K562 (cell line): Measurements from ENCODE around the gene SGTB. TPM values are rescaled to one million over a fixed set of nuclear protein-coding genes. Genes with fewer than 3 reads are reported as not detected.

Source experiments
- ATAC-seq: fragments of 200-7000 bp; cut with Tn5 transposase; 3 replicates; pipeline ENCODE4 v1.9.1; 2020; ENCODE audit warnings: moderate library complexity
- BruUV-seq: library from RNA; stranded (reverse); fragments of 400-500 nt; replicated peaks from 2 replicates; lab custom pipeline; 2021; lab: Mats Ljungman, UMichigan
- CTCF ChIA-PET: fragments of 300-600 bp; formaldehyde crosslinking; extraction: SDS; loops from one replicate; lab custom pipeline; 2021; ENCODE audit warnings: low intra/inter-chr PET ratio; lab: Yijun Ruan, JAX
- POLR2A ChIA-PET: fragments of 300-600, 350-650 bp; sonication (Branson Sonifier 250); formaldehyde crosslinking; extraction: SDS; loops from one replicate; lab custom pipeline; 2021; ENCODE audit warnings: antibody characterized with exemption, inconsistent platforms; lab: Yijun Ruan, JAX
- DNase-seq, 4 experiments: peaks; one replicate each; pipeline versions ENCODE4 v3.0.0 to v3.0.0-alpha.2; 2011 to 2018; ENCODE audit warnings: low spot score in 3 of 4, mixed read lengths in 3 of 4; ENCODE audit errors: extremely low read depth in 1 of 4
- FAIRE-seq: peaks from 2 replicates; lab custom pipeline; 2011; peaks lifted over from hg19 to GRCh38; lab: Jason Lieb, UNC
- H2AFZ ChIP-seq: 2 replicates; pipeline ENCODE4 v1.6.0; 2011; ENCODE audit warnings: low read depth, low read length, control low read depth, inconsistent platforms
- H3K27ac ChIP-seq: fragments of 200-600 bp; 3 replicates; pipeline ENCODE4 v1.8.0; 2011; ENCODE audit warnings: low read depth, mild to moderate bottlenecking, control low read depth, inconsistent platforms, low read length, moderate library complexity, mixed read lengths; ENCODE audit errors: extremely low read depth
- H3K27me3 ChIP-seq, 2 experiments: fragments of 300-600 bp in 1 of 2; 2 replicates in 1 of 2; 3 replicates in 1 of 2; pipeline versions ENCODE4 v1.6.0 to v1.8.0; 2011; ENCODE audit warnings: inconsistent platforms in 2 of 2, low read length in 2 of 2, mild to moderate bottlenecking in 1 of 2, mixed read lengths in 1 of 2, moderate library complexity in 1 of 2; ENCODE audit not compliant: control insufficient read depth in 2 of 2, insufficient read depth in 2 of 2
- H3K36me3 ChIP-seq: fragments of 300-600 bp; 3 replicates; pipeline ENCODE4 v1.8.0; 2011; ENCODE audit warnings: mild to moderate bottlenecking, low read length, inconsistent platforms; ENCODE audit not compliant: control insufficient read depth, insufficient read depth
- H3K4me1 ChIP-seq, 2 experiments: fragments of 200-600 bp in 1 of 2; replicated peaks in 1 of 2; 2 replicates in 1 of 2; 3 replicates in 1 of 2; pipeline versions ENCODE4 v1.5.1 to v1.8.0; 2011; ENCODE audit warnings: inconsistent platforms in 2 of 2, low read length in 2 of 2, mild to moderate bottlenecking in 1 of 2, mixed read lengths in 1 of 2, moderate library complexity in 1 of 2; ENCODE audit not compliant: control insufficient read depth in 2 of 2, insufficient read depth in 2 of 2
- H3K4me2 ChIP-seq: 2 replicates; pipeline ENCODE4 v1.6.1; 2011; ENCODE audit warnings: low read length, control low read depth, inconsistent platforms, mixed read lengths; ENCODE audit not compliant: insufficient read depth
- H3K4me3 ChIP-seq: fragments of 200-600 bp; sonication (generic), shearing (Covaris generic); 2 replicates; pipeline ENCODE4 v1.5.1; 2016; ENCODE audit warnings: control low read depth, inconsistent platforms
- H3K79me2 ChIP-seq: fragments of 200-600 bp; 3 replicates; pipeline ENCODE4 v1.8.0; 2011; ENCODE audit warnings: low read length, inconsistent platforms; ENCODE audit not compliant: control insufficient read depth, insufficient read depth
- H3K9ac ChIP-seq, 2 experiments: 2 replicates each; pipeline versions ENCODE4 v1.6.0 to v1.6.1; 2011; ENCODE audit warnings: low read depth in 2 of 2, low read length in 2 of 2, control low read depth in 1 of 2, inconsistent platforms in 1 of 2, mild to moderate bottlenecking in 1 of 2, mixed read lengths in 1 of 2; ENCODE audit not compliant: insufficient read depth in 1 of 2
- H3K9me1 ChIP-seq: one replicate; pipeline ENCODE4 v1.6.0; 2011; ENCODE audit warnings: inconsistent platforms, mild to moderate bottlenecking, low read length, moderate library complexity; ENCODE audit not compliant: control insufficient read depth, insufficient read depth
- H3K9me3 ChIP-seq: replicated peaks from 2 replicates; pipeline ENCODE4 v1.5.1; 2011; ENCODE audit warnings: low read depth, low read length, inconsistent platforms; ENCODE audit not compliant: control insufficient read depth, insufficient read depth
- H4K20me1 ChIP-seq: replicated peaks from 2 replicates; pipeline ENCODE4 v1.6.1; 2011; ENCODE audit warnings: low read length, inconsistent platforms, mixed read lengths; ENCODE audit not compliant: control insufficient read depth, insufficient read depth
- NCOR1 ChIP-seq: fragments of 450-650 bp; IDR thresholded peaks from 2 replicates; pipeline ENCODE4 v1.6.1; 2016; ENCODE audit warnings: mild to moderate bottlenecking, moderate library complexity
- TRIM24 ChIP-seq, 2 experiments: fragments of 450-650 bp; IDR thresholded peaks; 2 replicates each; pipeline ENCODE4 v1.6.1; 2016
- WGBS: fragments of 100-300 bp; shearing (Covaris generic); methylation state at CpG from one replicate; pipeline ENCODE4 v1.1.6; 2016; ENCODE audit warnings: low coverage, mixed read lengths; ENCODE audit not compliant: insufficient coverage; ENCODE audit errors: missing lambda C conversion rate; 5-methylcytosine and 5-hydroxymethylcytosine counted together
- in situ Hi-C: fragments of 300-500 bp; cut with MboI; formaldehyde crosslinking; loops from 4 replicates; pipeline ENCODE4 v1.15.0; 2018; ENCODE audit warnings: inconsistent platforms, mixed read lengths
- intact Hi-C: fragments of 100-400 bp; cut with micrococcal nuclease; formaldehyde crosslinking; loops from 2 replicates; pipeline ENCODE4 v1.14.2; 2022
- polyA plus RNA-seq, 8 experiments: library from polyadenylated mRNA; depleted of rRNA in 4 of 8; stranded (reverse) in 5 of 8; unstranded in 3 of 8; fragments of >200 nt; fragmentation: Nextera tagmentation in 2 of 8; fragmentation: Illumina TruSeq in 1 of 8; extraction: Ambion mirVana in 2 of 8; extraction: Trizol in 1 of 8; gene quantifications; 2 replicates each; pipeline versions ENCODE4 v1.2.1 to v1.2.3, GENCODE V29; 2011 to 2014; ENCODE audit warnings: inconsistent platforms in 1 of 8, missing spikeins in 1 of 8
- total RNA-seq, 7 experiments: library from RNA; depleted of rRNA in 6 of 7; stranded (reverse); fragments of >200 nt in 6 of 7; fragmentation: Illumina TruSeq in 2 of 7; extraction: Trizol in 2 of 7; gene quantifications; 2 replicates each; pipeline versions ENCODE4 v1.2.1 to v1.2.3, GENCODE V29; 2011 to 2021; ENCODE audit warnings: low replicate concordance in 1 of 7
- TF ChIP-seq, protein P1 (sequence below), 2 experiments: fragments of 450-650 bp; IDR thresholded peaks; 2 replicates each; pipeline ENCODE4 v1.6.1; 2018; ENCODE audit warnings: mild to moderate bottlenecking in 2 of 2, low read depth in 1 of 2; ENCODE audit not compliant: partially characterized antibody in 2 of 2
- TF ChIP-seq, protein P2 (sequence below): fragments of 150-350 bp; IDR thresholded peaks from 2 replicates; pipeline ENCODE4 v1.6.1; 2014; ENCODE audit warnings: low read depth, mild to moderate bottlenecking, low read length, borderline replicate concordance
- TF ChIP-seq, protein P3 (sequence below): sonication (generic); formaldehyde crosslinking; IDR thresholded peaks from 2 replicates; pipeline ENCODE4 v1.8.0; 2022; ENCODE audit warnings: mild to moderate bottlenecking, missing genetic modification reagents
- TF ChIP-seq, protein P4 (sequence below): fragments of 250-450 bp; sonication (Bioruptor Pico); IDR thresholded peaks from 2 replicates; pipeline ENCODE4 v1.4.0; 2020; ENCODE audit warnings: mild to moderate bottlenecking, moderate library complexity

The SGTB gene
- total and polyA plus RNA-seq, 9 of the 15 experiments (the other 6 are each of a cell fraction or from before 2014, with no cell fraction given), result 1.3 to 8.4 (median 4.8) TPM

DNA sequence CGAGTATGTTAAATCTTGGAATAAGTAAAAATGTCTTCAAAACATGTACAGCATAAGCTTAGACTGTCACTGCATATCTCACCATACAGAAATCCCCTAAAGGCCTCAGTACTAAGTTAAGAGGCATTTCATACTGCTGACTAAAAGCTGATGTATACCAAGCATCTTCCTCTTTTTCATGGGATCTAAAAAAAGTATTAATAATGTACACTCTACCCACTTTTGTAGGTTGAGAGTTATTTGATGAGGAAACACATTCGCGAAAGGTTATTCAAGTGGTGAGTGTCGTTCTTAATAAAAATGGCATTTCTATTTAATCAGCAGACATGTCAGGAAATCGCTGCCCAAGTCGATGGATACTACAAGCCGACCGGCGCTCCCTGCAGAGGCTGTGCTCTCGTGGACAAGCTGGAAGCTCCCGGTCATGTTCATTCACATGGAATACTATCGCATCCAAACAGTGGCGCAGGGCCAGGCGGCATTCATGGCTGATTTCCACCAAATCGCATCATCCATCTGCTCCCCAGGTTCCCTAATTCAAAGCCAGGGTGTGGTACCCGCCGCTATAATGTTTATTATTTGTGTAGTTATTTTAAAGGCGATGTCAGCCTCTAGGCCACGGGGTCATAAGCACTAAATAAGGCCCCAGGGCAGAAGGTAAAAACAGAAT is 724 bp downstream of the SGTB start:
- H3K4me1 ChIP-seq, result peaks cover under 1 to 16% of the 10 kb centered on the region in 2 experiments; a peak in 4 of 5 replicates
- no peaks in the 10 kb centered on the region for H4K20me1 ChIP-seq
- 2% methylated on average over 19 of the region's 19 CpGs for WGBS
- peak overlapping the region; percentile 77 to 97 for H3K9ac ChIP-seq
- no peaks in the 10 kb centered on the region for H3K27me3 ChIP-seq
- TSS peak; percentile 41 for BruUV-seq
- H3K4me2 ChIP-seq, result peak overlapping the region; percentile 84
- no peaks in the 10 kb centered on the region for H3K9me1 ChIP-seq
- ATAC-seq (peak; percentile 6), FAIRE-seq (no peak), DNase-seq (peak; percentile 15 to 63 (median 23))
- CTCF ChIA-PET, result no interaction called here
- in situ Hi-C loops, result no loop called here
- peaks cover 15% of the 10 kb centered on the region; the same call in 2 of the 3 replicates for H3K36me3 ChIP-seq
- peak overlapping the region; percentile 95 for H3K4me3 ChIP-seq
- H3K79me2 ChIP-seq, result peaks cover 43% of the 10 kb centered on the region
- POLR2A ChIA-PET, result interaction anchor here (0.7 to 3.4 kb wide), 6 partner anchors 8 to 423 kb away, joined by 3 to 14 read pairs (median 3); partner anchors contain the start of genes CENPK, PPWD1 and SREK1
- H2AFZ ChIP-seq, result peak overlapping the region; percentile 94
- peak overlapping the region; percentile 78 for H3K27ac ChIP-seq
- H3K9me3 ChIP-seq, result no peaks in the 10 kb centered on the region
- intact Hi-C loops, result loop anchor here (5.0 kb wide), 2 partner anchors 159 to 206 kb away; partner anchors contain the start of genes CENPK, ERBIN and PPWD1
- TF ChIP-seq, protein P1, sequence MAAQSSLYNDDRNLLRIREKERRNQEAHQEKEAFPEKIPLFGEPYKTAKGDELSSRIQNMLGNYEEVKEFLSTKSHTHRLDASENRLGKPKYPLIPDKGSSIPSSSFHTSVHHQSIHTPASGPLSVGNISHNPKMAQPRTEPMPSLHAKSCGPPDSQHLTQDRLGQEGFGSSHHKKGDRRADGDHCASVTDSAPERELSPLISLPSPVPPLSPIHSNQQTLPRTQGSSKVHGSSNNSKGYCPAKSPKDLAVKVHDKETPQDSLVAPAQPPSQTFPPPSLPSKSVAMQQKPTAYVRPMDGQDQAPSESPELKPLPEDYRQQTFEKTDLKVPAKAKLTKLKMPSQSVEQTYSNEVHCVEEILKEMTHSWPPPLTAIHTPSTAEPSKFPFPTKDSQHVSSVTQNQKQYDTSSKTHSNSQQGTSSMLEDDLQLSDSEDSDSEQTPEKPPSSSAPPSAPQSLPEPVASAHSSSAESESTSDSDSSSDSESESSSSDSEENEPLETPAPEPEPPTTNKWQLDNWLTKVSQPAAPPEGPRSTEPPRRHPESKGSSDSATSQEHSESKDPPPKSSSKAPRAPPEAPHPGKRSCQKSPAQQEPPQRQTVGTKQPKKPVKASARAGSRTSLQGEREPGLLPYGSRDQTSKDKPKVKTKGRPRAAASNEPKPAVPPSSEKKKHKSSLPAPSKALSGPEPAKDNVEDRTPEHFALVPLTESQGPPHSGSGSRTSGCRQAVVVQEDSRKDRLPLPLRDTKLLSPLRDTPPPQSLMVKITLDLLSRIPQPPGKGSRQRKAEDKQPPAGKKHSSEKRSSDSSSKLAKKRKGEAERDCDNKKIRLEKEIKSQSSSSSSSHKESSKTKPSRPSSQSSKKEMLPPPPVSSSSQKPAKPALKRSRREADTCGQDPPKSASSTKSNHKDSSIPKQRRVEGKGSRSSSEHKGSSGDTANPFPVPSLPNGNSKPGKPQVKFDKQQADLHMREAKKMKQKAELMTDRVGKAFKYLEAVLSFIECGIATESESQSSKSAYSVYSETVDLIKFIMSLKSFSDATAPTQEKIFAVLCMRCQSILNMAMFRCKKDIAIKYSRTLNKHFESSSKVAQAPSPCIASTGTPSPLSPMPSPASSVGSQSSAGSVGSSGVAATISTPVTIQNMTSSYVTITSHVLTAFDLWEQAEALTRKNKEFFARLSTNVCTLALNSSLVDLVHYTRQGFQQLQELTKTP (IDR thresholded peaks at IDR 0.05; ENCODE audit: low read depth in 1 of 2, partially characterized antibody in 2 of 2), result peak in 1 of 2 experiments; percentile 31
- TF ChIP-seq TRIM24 (IDR thresholded peaks at IDR 0.05) (no peak), NCOR1 (no peak)
- TF ChIP-seq, protein P2, sequence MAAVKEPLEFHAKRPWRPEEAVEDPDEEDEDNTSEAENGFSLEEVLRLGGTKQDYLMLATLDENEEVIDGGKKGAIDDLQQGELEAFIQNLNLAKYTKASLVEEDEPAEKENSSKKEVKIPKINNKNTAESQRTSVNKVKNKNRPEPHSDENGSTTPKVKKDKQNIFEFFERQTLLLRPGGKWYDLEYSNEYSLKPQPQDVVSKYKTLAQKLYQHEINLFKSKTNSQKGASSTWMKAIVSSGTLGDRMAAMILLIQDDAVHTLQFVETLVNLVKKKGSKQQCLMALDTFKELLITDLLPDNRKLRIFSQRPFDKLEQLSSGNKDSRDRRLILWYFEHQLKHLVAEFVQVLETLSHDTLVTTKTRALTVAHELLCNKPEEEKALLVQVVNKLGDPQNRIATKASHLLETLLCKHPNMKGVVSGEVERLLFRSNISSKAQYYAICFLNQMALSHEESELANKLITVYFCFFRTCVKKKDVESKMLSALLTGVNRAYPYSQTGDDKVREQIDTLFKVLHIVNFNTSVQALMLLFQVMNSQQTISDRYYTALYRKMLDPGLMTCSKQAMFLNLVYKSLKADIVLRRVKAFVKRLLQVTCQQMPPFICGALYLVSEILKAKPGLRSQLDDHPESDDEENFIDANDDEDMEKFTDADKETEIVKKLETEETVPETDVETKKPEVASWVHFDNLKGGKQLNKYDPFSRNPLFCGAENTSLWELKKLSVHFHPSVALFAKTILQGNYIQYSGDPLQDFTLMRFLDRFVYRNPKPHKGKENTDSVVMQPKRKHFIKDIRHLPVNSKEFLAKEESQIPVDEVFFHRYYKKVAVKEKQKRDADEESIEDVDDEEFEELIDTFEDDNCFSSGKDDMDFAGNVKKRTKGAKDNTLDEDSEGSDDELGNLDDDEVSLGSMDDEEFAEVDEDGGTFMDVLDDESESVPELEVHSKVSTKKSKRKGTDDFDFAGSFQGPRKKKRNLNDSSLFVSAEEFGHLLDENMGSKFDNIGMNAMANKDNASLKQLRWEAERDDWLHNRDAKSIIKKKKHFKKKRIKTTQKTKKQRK, result no peak
- TF ChIP-seq, protein P3, sequence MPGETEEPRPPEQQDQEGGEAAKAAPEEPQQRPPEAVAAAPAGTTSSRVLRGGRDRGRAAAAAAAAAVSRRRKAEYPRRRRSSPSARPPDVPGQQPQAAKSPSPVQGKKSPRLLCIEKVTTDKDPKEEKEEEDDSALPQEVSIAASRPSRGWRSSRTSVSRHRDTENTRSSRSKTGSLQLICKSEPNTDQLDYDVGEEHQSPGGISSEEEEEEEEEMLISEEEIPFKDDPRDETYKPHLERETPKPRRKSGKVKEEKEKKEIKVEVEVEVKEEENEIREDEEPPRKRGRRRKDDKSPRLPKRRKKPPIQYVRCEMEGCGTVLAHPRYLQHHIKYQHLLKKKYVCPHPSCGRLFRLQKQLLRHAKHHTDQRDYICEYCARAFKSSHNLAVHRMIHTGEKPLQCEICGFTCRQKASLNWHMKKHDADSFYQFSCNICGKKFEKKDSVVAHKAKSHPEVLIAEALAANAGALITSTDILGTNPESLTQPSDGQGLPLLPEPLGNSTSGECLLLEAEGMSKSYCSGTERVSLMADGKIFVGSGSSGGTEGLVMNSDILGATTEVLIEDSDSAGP (CRISPR knock-in tag), result no peak
- TF ChIP-seq, protein P4, sequence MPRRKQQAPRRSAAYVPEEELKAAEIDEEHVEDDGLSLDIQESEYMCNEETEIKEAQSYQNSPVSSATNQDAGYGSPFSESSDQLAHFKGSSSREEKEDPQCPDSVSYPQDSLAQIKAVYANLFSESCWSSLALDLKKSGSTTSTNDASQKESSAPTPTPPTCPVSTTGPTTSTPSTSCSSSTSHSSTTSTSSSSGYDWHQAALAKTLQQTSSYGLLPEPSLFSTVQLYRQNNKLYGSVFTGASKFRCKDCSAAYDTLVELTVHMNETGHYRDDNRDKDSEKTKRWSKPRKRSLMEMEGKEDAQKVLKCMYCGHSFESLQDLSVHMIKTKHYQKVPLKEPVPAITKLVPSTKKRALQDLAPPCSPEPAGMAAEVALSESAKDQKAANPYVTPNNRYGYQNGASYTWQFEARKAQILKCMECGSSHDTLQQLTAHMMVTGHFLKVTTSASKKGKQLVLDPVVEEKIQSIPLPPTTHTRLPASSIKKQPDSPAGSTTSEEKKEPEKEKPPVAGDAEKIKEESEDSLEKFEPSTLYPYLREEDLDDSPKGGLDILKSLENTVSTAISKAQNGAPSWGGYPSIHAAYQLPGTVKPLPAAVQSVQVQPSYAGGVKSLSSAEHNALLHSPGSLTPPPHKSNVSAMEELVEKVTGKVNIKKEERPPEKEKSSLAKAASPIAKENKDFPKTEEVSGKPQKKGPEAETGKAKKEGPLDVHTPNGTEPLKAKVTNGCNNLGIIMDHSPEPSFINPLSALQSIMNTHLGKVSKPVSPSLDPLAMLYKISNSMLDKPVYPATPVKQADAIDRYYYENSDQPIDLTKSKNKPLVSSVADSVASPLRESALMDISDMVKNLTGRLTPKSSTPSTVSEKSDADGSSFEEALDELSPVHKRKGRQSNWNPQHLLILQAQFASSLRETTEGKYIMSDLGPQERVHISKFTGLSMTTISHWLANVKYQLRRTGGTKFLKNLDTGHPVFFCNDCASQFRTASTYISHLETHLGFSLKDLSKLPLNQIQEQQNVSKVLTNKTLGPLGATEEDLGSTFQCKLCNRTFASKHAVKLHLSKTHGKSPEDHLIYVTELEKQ (CRISPR knock-in tag), result no peak
